Measurements from ENCODE around the gene MROH9.

Gene MROH9

DNA sequence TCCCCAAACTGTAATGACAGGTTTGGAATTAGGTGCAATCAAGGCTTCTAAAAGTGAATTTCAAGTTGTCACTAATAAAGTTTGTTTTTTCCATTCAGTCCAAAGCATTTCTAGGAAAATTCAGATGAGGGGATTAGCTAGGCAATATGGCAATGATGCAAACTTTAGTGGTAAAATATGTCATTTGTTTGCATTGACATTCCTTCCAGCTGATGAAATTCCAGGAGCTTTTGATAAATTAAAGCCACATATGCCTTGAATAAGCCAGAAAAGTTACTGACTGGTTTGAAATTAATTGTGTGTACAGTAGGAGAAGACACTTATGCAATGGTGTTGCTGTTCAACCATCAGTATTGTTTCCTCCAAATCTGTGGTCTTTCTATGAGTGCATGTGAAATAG is 57.8 kb downstream of the MROH9 start:
- no peak for DNase-seq
- no peaks in the 10 kb centered on the region for H3K79me2 ChIP-seq (ENCODE audit: low read length)
- H2AFZ ChIP-seq (ENCODE audit: low read length), result no peak overlapping the region
- no peaks in the 10 kb centered on the region for H3K9me3 ChIP-seq (replicated peaks; ENCODE audit: insufficient read depth, low read length)
- no peak for TF ChIP-seq EZH2phosphoT487 (IDR thresholded peaks at IDR 0.05; ENCODE audit: low read length)
- TF ChIP-seq, protein P1, sequence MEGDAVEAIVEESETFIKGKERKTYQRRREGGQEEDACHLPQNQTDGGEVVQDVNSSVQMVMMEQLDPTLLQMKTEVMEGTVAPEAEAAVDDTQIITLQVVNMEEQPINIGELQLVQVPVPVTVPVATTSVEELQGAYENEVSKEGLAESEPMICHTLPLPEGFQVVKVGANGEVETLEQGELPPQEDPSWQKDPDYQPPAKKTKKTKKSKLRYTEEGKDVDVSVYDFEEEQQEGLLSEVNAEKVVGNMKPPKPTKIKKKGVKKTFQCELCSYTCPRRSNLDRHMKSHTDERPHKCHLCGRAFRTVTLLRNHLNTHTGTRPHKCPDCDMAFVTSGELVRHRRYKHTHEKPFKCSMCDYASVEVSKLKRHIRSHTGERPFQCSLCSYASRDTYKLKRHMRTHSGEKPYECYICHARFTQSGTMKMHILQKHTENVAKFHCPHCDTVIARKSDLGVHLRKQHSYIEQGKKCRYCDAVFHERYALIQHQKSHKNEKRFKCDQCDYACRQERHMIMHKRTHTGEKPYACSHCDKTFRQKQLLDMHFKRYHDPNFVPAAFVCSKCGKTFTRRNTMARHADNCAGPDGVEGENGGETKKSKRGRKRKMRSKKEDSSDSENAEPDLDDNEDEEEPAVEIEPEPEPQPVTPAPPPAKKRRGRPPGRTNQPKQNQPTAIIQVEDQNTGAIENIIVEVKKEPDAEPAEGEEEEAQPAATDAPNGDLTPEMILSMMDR (IDR thresholded peaks at IDR 0.05; ENCODE audit: low read length), result no peak
- no peak for TF ChIP-seq EZH2 (optimal IDR thresholded peaks at IDR 0.05; ENCODE audit: low read depth, low read length)
- no peaks in the 10 kb centered on the region for H4K20me1 ChIP-seq (ENCODE audit: insufficient read depth, low read length)
- no peak overlapping the region for H3K4me2 ChIP-seq (ENCODE audit: low read depth, low read length)
- no peaks in the 10 kb centered on the region for H3K4me1 ChIP-seq (ENCODE audit: low read length)
- no peaks in the 10 kb centered on the region for H3K36me3 ChIP-seq (replicated peaks; ENCODE audit: insufficient read depth, low read length)
- no peaks in the 10 kb centered on the region for H3K27me3 ChIP-seq (replicated peaks; ENCODE audit: insufficient read depth, low read length)
- no peak overlapping the region for H3K4me3 ChIP-seq (ENCODE audit: low read length)
- no peaks in the 10 kb centered on the region for H3F3A ChIP-seq (ENCODE audit: insufficient read depth, low read length)
- H3K27ac ChIP-seq (ENCODE audit: low read length), result no peak overlapping the region
- H3K9me2 ChIP-seq (replicated peaks; ENCODE audit: insufficient read depth, low read length), result no peaks in the 10 kb centered on the region
- no peak overlapping the region for H3K9ac ChIP-seq (ENCODE audit: low read length)

DNA sequence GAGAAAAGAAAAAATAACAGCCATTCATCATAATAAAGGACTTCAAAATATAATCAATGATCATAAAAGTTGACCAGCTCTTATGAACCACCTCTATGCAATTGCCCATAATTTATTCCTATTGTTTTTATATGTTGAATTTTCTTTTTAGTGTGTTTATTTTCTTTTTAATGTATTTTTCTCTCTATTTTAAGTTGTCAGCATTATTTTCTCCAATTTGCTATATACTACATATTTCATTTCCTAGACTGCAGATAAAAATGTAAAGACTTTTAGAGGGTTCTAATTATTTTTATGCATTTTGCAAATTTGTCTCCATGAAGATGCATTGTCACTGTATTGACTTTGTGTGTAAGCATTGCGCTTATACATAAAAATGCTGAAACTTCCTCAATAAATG is 58.4 kb downstream of the MROH9 start:
- no peaks in the 10 kb centered on the region for H3K9me2 ChIP-seq (replicated peaks; ENCODE audit: insufficient read depth, low read length)
- H3K4me3 ChIP-seq (ENCODE audit: low read length), result no peak overlapping the region
- no peaks in the 10 kb centered on the region for H3F3A ChIP-seq (ENCODE audit: insufficient read depth, low read length)
- TF ChIP-seq, protein P1 (IDR thresholded peaks at IDR 0.05; ENCODE audit: low read length), result no peak
- TF ChIP-seq EZH2phosphoT487 (IDR thresholded peaks at IDR 0.05; ENCODE audit: low read length) (no peak), EZH2 (optimal IDR thresholded peaks at IDR 0.05; ENCODE audit: low read depth, low read length) (no peak)
- no peaks in the 10 kb centered on the region for H3K27me3 ChIP-seq (replicated peaks; ENCODE audit: insufficient read depth, low read length)
- H3K79me2 ChIP-seq (ENCODE audit: low read length), result no peaks in the 10 kb centered on the region
- H4K20me1 ChIP-seq (ENCODE audit: insufficient read depth, low read length), result no peaks in the 10 kb centered on the region
- no peak overlapping the region for H3K4me2 ChIP-seq (ENCODE audit: low read depth, low read length)
- no peaks in the 10 kb centered on the region for H3K36me3 ChIP-seq (replicated peaks; ENCODE audit: insufficient read depth, low read length)
- no peaks in the 10 kb centered on the region for H3K9me3 ChIP-seq (replicated peaks; ENCODE audit: insufficient read depth, low read length)
- DNase-seq, result no peak
- H3K9ac ChIP-seq (ENCODE audit: low read length), result no peak overlapping the region
- no peak overlapping the region for H2AFZ ChIP-seq (ENCODE audit: low read length)
- no peaks in the 10 kb centered on the region for H3K4me1 ChIP-seq (ENCODE audit: low read length)
- no peak overlapping the region for H3K27ac ChIP-seq (ENCODE audit: low read length)

DNA sequence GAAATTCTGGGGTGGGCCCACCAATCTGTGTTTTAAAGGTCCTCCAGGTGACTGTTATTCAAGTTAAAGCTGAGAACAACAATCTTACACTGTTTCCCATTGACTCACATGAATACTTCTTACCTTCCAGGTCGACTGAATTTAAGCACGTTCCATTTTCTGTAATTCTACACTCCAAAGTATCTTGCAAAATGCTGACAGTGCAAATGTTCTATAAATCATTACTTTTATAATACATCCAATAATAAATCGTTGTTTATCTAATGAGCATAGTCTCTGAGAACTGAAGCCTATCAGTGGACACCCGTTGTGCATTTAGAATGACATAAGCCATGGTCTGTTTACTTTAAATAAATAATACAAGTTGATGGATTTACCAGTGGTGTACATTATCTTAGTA is 79.5 kb downstream of the MROH9 start:
- Histone ChIP-seq H3K36me3 (replicated peaks; ENCODE audit: insufficient read depth, low read length) (no peaks in the 10 kb centered on the region), H3K79me2 (ENCODE audit: low read length) (no peaks in the 10 kb centered on the region), H3K4me1 (ENCODE audit: low read length) (no peaks in the 10 kb centered on the region), H4K20me1 (ENCODE audit: insufficient read depth, low read length) (no peaks in the 10 kb centered on the region), H3K9me3 (replicated peaks; ENCODE audit: insufficient read depth, low read length) (no peaks in the 10 kb centered on the region), H3F3A (ENCODE audit: insufficient read depth, low read length) (no peaks in the 10 kb centered on the region), H3K4me3 (ENCODE audit: low read length) (no peak overlapping the region), H3K9ac (ENCODE audit: low read length) (no peak overlapping the region), H3K4me2 (ENCODE audit: low read depth, low read length) (no peak overlapping the region), H3K9me2 (replicated peaks; ENCODE audit: insufficient read depth, low read length) (no peaks in the 10 kb centered on the region), H3K27ac (ENCODE audit: low read length) (no peak overlapping the region), H2AFZ (ENCODE audit: low read length) (no peak overlapping the region), H3K27me3 (replicated peaks; ENCODE audit: insufficient read depth, low read length) (no peaks in the 10 kb centered on the region)
- no peak for DNase-seq
- TF ChIP-seq EZH2 (optimal IDR thresholded peaks at IDR 0.05; ENCODE audit: low read depth, low read length) (no peak), EZH2phosphoT487 (IDR thresholded peaks at IDR 0.05; ENCODE audit: low read length) (no peak)
- TF ChIP-seq, protein P1 (IDR thresholded peaks at IDR 0.05; ENCODE audit: low read length), result no peak
